Anterior cingulate cortex (tissue), 58 donors: ENCODE data around the gene VAC14.
A peak's percentile ranks its signal among the peaks of the same experiment; 100 is the strongest.

Experiments
- DNase-seq, 58 donors: peaks; one replicate each; lab custom pipeline; 2025; lab: John Stamatoyannopoulos, UW

The VAC14 gene

DNA sequence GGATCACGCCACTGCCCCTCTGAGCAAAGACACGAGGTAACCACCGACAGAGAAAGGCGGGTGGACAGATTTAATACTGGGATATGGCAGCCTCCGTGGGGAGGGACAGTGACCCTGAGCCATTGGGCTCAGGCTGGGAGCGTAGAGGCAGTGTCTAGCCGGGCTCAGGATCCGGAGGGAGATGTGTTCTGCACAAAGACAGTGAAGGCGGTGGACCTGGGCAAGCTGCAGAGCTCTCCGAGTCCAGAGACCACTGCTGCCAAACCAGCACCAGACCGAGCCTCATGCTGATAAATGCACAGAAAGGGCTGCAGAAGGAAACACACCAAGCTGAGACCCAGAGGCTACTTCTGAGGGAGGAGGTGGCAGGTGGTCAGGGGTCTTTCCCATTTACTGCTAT, 88.6 kb downstream of the VAC14 start:
- DNase-seq: no peak

- no peak for DNase-seq
Observed at GRCh38 chr16:70711211-70712031, 89.5 kb downstream of the VAC14 start.

GRCh38 chr16:70710422-70711210, 90.3 kb downstream of the VAC14 start:
- DNase-seq: no peak

- DNase-seq: no peak
Observed at GRCh38 chr16:70709942-70710341, 91.0 kb downstream of the VAC14 start.

- no peak for DNase-seq
Observed at GRCh38 chr16:70709457-70709856, 91.5 kb downstream of the VAC14 start.

DNA sequence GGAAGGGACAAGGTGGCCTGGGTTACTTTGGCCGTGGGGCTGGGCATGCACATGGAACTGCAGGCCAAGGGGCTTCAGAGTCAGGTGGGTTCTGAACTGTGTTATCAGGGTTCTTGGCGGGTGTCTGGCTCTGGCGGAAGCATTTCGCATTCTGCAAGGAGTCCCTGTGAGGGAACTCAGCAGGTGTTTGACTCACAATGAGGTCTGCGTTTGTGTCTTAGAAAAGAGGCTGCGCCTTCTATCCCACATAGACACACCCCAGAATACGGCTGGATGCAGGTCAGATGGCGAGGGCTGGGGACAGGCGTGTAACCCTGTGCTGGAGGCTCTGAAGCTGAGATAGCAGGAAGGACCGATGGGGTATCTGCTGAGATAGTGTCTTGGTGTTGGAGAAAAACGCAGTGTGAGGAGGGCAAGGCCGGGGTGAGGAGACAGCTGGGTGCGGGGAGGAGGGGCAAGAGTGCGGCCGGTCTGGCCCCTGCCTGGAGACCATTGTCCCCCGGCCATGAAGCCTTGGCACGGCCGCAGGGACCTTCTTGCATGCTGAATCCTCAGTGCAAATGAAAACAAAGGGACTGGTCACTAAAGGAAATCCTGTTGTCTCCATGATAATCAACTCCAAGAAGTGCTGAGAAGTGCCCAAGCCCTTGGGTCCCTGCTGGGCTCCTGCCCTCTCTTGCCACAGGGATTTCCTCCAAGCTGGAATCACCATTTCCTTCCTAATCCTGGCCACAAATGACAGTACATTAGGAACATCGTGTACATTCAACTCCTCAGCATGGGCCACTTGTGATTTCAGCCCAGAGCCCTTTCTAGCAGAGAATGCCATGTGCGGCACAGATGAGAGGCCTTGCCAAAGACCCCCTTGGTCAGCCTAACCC, 92.4 kb downstream of the VAC14 start:
- DNase-seq: no peak

GRCh38 chr16:70706948-70707465, 94.0 kb downstream of the VAC14 start:
- no peak for DNase-seq

DNA sequence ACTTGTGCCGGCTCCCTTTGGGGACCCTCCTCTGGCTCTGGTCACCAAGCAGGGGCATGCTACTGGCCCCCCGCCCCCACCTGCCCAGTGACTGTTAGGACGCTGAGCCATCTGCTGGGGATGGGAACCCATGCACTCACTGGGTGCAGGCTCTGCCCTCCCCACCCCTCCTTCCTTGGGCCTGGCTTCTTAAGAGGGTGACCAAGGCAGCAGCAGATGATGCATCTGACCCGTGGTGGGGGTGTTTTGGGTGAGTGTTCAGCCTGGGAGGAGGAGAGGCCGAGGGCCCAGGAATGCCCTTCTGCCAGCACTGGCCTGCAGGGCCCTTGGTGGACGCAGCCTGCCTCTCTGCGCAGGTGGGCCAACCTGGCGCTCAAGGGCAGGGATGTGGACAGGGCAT, 95.9 kb downstream of the VAC14 start:
- DNase-seq: no peak

DNA sequence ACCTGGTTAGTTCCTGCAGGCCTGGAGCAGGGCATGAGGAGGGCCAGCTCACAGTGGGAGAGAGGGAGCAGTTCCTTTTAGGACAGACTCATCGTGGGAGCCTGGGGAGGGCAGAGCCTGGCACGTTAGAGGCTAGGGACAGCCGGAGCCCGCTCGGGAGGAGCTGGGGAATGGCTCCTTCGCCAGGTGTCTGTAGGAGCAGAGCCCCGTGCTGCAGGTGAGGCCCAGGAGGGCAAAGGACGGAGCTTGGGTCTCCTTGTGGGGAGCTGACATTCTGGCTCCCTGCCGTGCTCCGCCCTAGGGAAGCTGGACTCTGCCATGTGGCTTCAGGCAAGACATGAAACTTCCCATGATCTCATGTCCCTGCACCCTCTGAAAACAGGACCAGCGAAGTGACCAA, 96.4 kb downstream of the VAC14 start:
- DNase-seq: no peak

- DNase-seq: no peak
Observed at GRCh38 chr16:70703835-70704381, 97.0 kb downstream of the VAC14 start.

GRCh38 chr16:70703041-70703834, 97.7 kb downstream of the VAC14 start:
- DNase-seq: peak in 42 of 58 donors; percentile 18 to 87 (median 56)

- no peak for DNase-seq
Observed at GRCh38 chr16:70702624-70703023, 98.3 kb downstream of the VAC14 start.

- no peak for DNase-seq
Observed at GRCh38 chr16:70701998-70702397, 99.0 kb downstream of the VAC14 start.

- no peak for DNase-seq
Observed at GRCh38 chr16:70701596-70701995, 99.4 kb downstream of the VAC14 start.

GRCh38 chr16:70701036-70701435, 99.9 kb downstream of the VAC14 start:
- no peak for DNase-seq

DNA sequence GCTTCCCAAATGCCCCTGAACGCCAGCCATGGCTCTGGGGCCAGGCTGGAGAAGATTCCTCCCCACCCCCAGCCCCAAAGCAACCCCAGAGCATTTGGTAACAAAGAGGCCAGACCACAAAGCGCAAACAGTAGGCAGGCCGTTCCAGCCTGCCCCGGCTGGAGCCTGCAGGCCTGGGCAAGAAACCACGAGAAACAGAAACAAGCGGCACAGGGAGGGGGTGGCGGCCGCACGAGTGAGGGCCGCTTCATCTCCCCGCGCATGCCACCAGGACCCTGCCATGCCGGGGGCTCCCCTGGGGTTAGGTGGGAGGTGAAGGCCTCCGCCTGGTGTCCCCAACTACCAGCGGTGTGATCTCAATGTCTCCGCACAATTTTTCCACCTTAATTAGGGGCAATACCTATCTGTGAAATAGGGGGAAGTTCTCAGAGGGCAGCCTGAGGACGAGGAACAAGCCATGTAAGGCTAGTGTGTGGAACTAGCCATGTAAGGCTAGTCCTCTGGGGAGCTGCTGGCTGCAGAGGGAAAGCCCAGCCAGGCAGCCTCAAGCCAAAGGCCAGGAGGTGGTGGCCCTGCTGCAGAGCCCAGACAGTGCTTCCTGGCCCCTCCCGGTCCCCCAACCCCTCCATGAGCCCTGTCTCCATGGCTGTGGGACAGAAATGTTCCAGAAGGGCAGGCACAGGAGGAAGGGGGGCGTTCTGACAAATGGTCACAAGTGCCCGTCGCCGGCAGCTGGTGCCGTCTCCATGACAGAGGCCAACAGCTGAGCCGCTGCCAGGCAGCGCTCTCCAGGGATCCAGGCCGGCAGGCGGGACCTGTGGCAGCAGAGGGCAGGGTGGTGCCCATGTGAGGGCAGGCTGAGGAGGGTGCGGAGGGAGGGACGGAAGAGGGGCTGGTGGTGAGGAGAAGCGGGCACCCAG, 100.6 kb downstream of the VAC14 start:
- peak in 56 of 58 donors; percentile 23 to 93 (median 74) for DNase-seq

DNA sequence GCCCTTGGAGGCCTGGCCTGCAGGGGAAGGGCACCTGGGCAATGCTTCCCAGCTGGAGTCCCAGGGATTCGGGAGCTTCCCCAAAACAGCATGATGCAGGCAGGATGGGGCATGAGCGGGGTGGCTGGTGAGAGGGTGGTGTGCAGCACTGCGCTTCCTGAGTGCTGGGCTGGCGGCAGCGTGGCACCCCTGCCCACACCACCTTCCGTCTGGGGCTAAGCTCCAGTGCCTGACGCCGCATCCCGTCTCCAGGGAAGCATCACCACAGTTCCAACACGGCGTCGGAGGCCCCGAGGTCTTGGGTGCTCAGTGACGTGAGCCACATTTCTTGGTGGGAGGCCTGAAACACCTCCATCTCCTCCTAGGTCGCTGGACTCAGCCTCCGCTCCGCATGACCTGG, 101.3 kb downstream of the VAC14 start:
- DNase-seq: no peak

- DNase-seq: no peak
Observed at GRCh38 chr16:70698901-70699300, 102.1 kb downstream of the VAC14 start.
